Measurements from ENCODE around the gene LMX1B.

DNA sequence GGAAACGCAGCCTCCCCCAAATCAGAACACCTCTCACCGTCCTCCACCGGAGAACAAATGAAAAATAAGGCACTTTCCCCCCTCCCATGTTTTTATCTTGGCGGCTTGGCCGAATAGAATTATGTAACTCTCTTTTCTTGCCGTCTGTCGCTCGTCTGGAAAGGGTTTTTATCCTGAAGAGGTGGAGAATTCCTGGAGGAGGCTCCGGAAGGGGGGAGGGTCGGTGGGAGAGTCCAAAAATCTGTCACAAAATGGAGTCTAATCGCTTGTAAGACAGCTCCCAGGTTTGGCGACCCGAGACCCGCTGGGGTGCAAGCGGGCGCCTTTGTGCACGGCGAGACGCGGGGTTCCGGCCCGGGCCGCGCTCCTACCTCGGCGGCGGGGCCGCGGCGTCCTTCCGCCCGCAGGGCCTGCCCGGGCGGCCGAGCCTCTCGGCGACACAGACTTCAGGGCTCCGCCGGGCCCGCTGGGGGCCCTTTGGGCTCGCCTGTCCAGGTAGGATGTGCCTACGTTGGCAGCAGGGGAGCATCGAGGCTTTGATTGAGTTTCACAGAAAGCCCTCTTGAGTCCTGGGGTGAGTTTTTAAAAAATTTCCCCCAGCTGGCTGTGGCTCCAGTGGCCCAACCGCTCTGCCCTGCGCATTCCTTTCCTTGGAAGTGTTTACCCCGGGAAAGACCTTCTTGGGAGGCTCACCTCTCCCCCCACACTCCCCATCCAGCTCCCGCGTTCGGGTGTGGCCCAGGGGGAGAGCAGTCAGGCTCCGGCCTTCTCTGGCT, 5.0 kb downstream of the LMX1B start:
- TF ChIP-seq MYC (IDR thresholded peaks at IDR 0.05; ENCODE audit: low read depth, low read length) (no peak), POLR2A (IDR thresholded peaks at IDR 0.05; ENCODE audit: extremely low read depth, insufficient read length) (no peak)
- TF ChIP-seq, protein P1, sequence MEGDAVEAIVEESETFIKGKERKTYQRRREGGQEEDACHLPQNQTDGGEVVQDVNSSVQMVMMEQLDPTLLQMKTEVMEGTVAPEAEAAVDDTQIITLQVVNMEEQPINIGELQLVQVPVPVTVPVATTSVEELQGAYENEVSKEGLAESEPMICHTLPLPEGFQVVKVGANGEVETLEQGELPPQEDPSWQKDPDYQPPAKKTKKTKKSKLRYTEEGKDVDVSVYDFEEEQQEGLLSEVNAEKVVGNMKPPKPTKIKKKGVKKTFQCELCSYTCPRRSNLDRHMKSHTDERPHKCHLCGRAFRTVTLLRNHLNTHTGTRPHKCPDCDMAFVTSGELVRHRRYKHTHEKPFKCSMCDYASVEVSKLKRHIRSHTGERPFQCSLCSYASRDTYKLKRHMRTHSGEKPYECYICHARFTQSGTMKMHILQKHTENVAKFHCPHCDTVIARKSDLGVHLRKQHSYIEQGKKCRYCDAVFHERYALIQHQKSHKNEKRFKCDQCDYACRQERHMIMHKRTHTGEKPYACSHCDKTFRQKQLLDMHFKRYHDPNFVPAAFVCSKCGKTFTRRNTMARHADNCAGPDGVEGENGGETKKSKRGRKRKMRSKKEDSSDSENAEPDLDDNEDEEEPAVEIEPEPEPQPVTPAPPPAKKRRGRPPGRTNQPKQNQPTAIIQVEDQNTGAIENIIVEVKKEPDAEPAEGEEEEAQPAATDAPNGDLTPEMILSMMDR (IDR thresholded peaks at IDR 0.05; ENCODE audit: low read depth, low read length) = no peak
